MV-4-11 (cell line): ENCODE measurements around the gene MYO6.
"Not testable (repeated sequence)": the region's sequence is repeated elsewhere in the genome, so short reads cannot be mapped to it uniquely, and the experiment has no call there.

Source experiments
- DNase-seq: peaks from one replicate; lab custom pipeline; 2025; lab: John Stamatoyannopoulos, UW

The MYO6 gene

DNA sequence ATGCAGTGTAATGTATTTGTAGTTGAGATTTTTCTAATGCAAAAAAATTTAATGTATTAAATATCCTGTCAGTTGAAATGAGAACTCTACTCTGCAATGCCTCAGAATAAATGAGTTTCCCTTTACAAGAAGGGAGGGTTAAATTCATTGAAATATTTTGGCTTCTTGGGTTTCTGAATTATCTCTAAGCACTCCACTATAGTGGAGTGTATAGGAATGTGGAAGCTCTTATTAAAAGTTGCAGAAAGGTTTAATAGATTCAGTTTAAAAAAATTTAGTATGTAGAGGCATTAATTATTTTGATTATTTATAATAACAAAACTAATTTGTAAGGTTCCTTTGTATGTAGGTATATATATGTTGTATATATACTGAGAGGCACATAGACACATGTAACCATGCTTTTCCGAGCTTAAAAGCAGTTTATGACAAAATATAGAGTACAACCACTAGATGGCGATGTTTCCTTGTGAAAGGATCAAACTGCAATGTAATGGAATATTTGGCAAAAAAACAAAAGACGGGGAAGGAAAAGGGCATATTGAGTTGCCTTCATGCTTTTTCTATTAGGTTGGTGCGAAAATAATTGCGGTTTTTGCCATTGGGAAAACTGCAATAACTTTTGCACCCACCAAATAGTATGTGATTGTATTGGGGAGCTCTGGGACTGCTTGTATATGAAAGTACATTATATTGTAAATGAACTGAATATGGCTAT is 144.2 kb downstream of the MYO6 start:
- peak; percentile 49 for DNase-seq

DNA sequence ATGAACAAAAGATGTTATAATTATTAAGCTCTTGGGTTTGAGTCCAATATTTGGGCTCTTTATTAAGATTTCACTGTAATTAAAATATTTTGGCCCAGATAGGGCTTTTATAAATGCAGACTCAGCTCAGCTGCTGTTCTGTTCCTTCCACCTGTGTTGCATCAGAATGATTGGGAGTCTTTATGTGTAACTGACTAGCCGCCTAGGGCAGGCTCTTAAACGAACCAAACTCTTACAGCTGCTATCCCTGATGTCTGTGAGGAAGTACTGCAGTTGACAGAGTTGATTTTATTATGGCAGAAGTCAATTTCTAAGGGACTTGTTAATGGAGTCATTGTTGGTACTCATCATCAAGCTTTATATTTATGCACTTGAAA is 144.7 kb downstream of the MYO6 start:
- no peak for DNase-seq

DNA sequence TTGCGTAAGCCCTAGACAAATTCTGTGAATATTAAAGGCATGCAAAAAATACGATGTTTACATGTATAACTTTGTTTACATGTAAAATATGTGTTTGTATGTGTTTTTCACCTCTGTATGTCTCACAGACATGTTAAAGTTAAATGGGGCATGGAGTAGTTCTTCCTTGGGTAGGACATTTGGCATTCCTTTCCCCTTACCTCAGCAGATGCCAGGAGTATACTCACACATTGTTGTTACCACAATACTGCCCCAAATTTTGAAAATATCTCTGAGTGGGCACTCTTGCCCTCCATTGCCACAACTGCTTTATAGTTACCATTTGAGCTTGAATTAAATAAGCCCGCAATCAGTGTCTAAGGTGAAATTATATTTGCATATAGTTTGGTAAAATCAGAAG is 147.5 kb downstream of the MYO6 start:
- no peak for DNase-seq

DNA sequence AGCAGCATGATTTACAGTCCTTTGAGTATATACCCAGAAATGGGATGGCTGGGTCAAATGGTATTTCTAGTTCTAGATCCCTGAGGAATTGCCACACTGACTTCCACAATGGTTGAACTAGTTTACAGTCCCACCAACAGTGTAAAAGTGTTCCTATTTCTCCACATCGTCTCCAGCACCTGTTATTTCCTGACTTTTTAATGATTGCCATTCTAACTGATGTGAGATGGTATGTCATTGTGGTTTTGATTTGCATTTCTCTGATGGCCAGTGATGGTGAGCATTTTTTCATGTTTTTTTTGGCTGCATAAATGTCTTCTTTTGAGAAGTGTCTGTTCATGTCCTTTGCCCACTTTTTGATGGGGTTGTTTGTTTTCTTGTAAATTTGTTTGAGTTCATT is 151.2 kb downstream of the MYO6 start:
- DNase-seq, result not testable (repeated sequence)

DNA sequence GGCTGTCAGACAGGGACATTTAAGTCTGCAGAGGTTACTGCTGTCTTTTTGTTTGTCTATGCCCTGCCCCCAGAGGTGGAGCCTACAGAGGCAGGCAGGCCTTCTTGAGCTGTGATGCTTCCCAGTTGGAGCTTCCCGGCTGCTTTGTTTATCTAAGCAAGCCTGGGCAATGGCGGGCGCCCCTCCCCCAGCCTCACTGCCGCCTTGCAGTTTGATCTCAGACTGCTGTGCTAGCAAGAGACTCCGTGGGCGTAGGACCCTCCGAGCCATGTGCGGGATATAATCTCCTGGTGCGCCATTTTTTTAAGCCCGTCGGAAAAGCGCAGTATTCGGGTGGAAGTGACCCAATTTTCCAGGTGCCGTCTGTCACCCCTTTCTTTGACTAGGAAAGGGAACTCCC is 156.1 kb downstream of the MYO6 start:
- not testable (repeated sequence) for DNase-seq

DNA sequence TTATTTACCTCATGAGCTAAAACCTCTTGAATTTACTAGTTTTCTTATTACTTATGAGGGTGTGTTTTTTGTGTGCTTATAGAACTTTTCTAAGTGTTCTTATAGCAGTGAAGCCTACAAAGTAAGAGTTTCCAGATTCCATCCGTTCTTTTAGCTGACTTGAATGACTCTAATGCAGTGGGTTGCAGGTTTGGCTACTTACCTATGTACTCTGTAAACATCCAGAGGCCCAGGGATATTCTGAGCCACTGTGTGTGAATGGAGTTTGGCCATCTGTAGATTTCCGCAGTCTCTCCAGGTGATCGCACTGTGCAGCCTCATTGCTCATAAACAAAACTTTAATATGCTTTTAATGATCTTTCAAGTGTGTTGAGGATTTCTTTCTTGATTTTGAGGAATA is 157.8 kb downstream of the MYO6 start:
- DNase-seq, result no peak

DNA sequence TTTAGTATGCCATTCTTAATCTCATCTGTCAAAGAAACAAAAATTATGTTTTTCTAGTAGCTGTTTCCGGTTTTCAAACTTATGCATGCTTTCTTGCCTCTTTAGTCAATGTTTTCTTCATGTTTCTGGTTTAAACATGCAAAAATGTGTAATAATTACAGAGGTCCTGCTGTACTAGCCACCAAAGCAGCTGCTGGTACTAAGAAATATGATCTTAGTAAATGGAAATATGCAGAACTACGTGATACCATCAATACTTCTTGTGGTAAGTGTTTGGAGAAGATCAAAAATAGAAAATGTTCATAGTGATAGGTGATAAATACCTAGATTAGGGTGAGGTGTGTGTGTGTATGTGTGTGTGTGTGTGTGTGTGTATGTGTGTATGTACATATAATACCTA is 158.4 kb downstream of the MYO6 start:
- no peak for DNase-seq

DNA sequence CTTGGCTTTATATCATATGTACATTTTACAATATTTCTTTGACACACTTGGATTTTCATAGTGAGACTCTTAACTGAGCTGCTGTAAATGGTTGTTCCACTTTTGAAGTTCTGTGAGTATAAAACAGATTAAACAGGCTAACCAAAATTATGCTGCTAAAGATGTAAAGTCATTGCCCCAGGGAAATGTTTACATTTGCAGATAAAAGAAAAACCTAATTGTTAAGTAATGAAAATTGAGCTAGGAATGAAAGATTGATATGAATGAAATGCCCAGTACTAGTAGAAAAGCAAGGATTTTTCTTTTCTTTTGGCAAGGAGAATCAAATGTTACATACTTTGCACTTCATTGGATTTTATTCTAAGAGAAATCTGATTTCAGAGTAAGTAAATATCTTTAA is 164.0 kb downstream of the MYO6 start:
- DNase-seq, result no peak

DNA sequence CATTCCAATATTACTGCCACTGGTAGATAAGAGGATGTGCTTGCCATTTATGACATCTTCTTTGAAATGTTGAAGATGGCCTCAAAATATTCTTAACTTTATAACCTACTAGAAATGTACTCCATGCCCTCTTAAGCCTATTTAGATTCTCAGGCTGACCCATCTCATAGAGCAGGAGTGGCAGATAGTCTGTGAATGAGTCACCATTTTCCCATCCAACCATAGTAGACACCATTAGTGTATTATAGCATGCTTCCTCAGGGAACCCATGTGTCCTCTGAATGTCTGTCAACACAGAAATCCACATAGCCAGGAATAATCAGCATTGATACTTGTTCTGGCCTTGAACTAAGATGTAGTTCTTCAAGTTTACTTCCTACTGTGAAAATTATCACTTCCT is 173.2 kb downstream of the MYO6 start:
- no peak for DNase-seq

DNA sequence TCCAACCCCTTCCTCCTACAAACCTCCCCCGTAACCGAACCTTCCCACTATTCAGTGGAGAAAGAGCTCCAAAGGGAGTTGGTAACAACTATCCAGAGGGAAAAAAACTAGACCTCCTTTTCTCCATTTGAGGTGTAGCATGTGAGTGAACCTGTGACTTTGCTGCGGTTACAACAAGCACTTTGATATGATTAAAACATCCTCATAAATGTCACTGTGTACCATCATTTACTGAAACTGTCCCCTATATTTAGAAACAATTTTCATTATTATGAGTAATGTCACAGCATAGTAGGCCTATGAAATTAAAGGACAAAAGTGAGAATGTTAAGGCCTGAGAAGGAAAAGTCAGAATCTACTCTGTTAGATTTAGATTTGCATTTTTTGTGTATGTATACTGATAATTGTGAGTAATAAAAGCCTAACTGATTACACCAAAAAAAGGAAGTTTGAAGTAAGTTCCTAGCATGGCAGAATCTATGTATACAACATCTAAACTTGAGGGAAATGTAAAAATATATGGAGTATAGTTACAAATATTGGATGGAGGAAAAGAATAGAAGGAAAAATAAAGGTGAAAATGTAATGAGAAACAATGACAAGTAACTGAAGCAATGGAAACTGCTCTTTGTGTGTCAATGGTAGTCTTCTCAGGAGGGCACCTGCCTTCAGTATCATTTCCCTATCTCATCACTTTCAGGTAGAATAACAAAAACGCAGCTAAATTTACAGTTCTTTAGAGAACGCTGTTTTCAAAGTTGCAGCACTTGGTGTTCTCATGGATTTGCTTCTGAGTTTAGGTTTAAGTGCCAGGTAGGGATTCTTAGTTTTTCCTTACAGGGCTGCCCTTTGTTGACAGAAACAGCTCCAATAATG is 177.5 kb downstream of the MYO6 start:
- DNase-seq, result no peak

DNA sequence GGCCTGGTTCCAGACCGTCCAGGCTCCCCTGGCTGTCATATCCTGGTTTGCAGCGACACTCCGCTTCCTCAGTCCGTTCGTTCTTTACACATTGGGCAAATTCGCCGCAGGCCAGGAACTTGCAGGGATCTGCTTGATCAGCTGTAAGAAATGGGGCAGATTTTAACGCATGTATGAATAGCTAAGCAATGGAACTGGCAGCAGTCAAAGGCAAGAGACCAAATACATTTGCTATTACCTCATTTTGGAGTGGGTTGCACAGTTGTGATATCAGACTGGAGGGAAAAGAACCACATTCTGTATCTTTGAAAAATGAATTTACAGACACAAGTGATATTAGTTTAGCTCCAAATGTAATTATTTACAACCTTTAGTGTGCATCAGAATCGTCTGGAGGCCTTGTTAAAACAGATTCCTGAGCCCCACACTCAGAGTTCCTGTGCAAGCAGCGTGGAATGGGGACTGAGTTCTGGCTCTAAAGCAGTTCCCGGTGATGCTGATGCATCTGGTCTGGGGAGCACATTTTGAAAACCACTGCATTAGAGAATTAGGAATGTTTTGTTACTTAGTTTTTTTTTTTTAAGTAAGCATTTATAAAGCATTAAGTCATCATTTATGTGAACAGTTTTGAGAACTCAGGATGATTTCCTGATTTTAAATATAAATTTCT is 182.1 kb downstream of the MYO6 start:
- DNase-seq, result no peak

DNA sequence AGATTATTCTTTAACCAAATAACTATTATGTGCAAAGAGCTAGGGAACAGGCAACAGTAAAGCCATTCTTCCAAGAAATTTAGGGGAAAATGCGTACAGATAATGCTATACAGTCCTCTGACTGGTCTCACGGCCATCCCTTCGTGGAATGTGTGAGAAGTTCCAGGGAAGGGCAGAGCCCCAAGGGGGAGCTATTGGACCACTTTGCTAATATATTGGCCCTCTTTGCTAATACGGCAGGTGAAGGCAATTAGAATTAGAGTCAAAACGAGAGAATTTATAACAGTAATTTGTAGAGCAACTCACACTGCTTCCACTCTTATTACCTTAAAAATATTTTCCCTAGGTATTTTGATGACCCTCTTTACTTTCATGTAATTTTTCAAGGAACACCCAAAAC is 183.0 kb downstream of the MYO6 start:
- DNase-seq, result peak; percentile 5

DNA sequence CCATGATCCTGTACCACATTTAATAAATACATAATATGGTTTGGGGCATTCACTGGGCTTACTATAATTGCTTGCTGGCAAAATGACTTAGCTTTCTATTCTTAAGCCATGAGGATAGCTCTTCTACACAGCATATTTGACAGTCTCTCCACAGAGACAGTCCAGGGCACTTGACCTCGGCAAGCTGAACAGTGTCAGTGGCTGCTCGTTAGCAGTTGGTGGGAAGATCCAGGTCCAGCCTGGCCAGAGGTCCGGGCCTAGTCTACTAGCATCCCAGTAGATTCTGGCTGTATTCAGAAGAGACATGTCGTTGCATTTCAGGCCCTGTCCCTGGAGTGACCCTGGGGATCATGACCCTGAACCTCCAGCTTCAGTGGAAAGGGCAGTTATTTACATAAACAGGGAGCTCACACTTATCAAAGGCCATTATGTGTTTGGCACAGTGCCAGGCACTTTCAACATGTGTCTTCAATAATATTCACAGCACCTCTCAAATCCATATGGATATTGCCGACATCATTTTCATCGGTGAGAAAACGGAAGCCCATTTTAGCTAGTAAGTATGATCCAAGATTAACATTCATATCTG is 184.4 kb downstream of the MYO6 start:
- no peak for DNase-seq

DNA sequence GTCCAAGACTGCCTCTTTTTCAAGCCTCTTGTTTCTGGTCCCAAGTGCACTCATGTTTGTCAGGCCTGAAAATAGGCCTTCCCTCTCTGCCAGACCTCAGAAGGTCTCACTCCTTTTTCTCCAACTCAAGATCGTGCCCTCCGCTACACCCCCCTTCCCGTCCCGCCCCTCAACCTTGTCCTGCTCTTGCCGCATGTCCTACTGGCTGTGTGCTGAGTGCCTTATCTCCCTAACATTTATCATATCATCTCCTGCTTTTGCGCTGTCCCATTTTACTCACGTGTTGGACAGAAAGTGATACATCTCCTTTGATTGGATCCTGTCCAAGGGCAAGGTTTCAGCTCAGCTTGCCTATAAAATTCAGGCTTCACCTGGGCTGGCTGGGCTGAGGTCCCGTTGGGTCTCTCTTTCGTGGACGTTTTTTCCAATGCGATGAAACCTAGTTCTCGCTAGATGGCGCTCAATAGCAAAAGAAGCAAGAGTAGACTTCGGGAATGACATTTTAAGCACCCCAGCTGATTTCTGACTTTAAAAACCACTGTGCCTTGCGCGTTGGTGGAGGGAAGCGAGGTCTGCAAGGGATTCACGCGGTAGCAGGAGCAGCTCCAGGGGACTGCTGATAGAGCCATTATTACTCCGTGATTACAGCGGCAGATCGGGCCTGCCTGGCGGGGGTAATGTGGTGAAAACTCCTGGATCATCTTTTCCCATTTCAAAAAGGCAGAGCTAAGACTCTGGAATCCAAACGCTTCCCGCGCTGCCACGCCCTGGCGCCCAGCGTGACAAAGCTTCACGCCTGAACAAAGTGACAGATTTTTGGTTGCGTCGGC is 185.8 kb downstream of the MYO6 start:
- DNase-seq, result peak; percentile 70

DNA sequence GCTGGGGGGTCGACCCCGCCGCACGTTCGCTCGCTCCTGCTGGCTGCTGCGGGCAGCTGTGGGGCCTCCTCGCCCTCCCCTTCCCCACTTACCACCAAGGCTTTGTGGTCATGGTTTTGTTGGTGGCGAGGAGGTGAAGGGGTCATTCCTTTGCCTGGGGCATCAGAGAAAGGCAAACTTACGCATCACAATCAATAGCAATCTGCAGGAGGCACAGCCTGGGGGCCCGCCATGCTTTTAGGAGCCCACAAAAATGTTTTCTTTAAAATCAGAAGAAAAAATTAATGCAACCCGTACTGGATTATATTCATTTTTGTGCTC is 186.4 kb downstream of the MYO6 start:
- no peak for DNase-seq

DNA sequence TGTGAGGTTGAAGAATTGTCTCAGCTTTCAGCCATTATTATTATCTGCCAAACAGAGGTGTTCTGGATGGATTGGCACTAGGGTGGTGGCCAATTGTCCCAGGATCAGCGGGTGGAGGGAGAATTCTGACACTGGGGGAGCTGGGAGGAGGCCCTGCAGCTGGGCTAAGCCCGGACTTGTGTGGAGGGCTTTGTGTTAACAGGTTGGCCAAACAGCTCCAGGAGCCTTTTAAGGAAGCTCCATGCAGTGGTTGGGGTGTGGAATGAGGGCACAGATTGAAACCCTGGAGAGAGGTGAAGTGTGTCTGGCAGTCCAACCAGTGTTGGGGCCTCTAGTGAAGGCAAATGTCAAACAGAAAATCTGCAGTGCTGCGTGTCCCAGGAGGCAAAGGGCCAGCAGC is 187.6 kb downstream of the MYO6 start:
- no peak for DNase-seq

DNA sequence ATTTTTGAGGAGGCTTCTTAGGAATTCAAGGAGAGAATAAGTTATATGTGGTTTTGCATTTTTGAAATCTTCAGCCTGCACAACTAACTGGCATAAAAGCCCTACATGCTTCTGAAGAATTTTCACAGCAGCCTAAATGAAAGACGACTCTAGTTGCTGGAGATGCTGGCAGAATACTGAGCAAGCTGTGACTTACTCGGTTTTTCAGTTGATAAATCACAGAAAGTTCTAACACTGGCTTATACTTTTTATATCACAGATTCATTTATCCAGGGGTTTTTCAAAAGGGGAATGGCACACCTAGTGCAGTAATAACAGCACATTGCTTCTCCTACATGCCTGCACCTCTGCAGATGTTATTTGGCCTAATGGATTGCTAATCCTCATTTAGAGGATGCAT is 188.8 kb downstream of the MYO6 start:
- DNase-seq, result no peak

DNA sequence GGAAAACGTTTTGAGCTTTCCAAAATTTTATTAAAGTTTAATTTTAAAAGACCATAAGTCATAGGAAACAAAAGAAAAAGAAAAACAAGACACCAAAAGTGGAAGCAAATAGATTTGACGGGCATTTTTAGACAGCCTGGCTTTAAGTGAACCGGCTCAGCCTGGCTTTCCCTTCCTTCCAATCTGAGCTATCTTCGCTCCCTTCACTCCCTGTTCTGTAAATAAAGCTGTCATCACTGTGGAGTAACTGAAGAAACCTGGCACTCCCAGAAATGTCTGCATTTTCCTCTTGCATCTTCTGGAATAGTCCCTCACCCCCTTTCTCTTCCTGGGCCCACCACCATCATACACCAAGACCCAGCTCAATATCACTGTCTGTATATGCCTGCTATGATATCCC is 191.5 kb downstream of the MYO6 start:
- no peak for DNase-seq

DNA sequence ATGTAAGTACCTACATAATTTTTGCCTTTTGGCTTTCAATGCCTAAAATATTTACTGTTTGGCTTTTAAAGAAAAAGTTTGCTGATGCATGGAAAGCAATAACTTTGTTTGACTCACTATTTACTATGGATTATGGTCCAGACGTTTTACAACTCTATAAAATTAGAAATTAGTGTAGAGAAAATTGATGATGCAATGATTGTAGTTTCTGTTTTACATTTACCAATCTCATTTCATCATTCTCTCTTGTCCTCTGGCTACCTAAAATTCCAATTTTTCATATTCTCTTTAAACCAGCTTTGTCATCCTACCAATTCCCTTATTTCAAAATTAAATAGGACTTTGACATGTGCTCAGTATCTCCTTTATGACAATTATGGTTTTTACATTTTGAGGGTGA is 192.5 kb downstream of the MYO6 start:
- DNase-seq, result no peak

DNA sequence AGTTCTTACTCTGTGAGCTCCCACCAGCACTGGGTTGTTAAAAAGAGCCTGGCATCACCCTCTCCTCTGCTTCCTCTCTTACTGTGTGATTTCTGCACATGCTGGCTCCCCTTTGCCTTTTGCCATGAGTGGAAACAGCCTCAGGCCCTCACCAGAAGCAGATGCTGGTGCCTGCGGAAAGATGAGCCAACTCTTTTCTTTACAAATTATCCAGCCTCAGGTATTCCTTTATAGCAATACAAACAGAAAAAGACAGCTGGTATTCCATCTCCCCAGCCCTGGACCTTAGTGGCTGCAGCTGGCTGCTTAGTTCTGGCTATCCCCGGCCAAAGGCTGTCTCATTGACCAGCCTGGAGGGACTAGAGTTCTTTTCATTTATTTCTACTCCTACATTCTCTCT is 194.3 kb downstream of the MYO6 start:
- no peak for DNase-seq

DNA sequence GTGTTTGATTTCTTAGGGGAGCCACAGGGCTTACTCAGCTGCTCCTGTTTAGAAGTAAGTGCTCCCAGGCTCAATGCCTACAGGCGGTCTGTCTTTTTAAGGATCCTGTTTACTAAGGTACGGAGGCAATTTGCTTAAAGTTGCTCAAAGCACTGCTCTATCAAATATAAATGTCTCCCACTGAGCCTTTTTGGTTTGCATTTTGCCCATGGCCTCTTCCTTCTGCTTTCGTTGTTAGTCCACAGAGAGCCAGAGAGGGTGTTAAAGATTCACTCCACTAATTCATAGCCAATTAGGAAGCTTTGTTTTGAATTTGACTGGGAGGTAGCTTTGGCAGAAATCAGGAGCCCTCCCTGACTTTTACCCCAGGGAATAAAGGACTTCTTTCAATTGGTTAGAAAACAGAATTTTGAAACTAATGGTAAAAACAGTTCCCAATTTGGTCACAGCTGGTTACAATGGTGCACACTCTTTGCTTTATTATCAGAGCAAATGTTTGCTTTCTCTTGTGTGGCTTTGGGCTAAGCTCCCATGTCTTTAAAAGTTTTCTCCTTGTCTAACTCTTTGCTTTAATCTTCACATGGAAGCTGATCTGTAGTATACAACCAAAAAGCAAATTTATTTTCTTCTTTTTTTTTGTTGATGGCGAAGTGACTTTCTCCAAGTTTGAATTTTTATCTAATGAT is 197.2 kb downstream of the MYO6 start:
- peak; percentile 51 for DNase-seq
